GM12872 (cell line): ENCODE results near the gene INSR.

ENCODE experiments used
- CTCF ChIP-seq: IDR thresholded peaks from 3 replicates; pipeline ENCODE4 v1.5.1; 2011; ENCODE audit warnings: low read depth, mild to moderate bottlenecking, low read length, moderate library complexity; ENCODE audit not compliant: insufficient read depth

The INSR gene

GRCh38 chr19:7262470-7262869 lies 31.7 kb downstream of the INSR start:
- no peak for TF ChIP-seq CTCF

GRCh38 chr19:7260161-7260560 lies 34.1 kb downstream of the INSR start:
- TF ChIP-seq CTCF: no peak

- TF ChIP-seq CTCF: no peak
Observed at GRCh38 chr19:7258840-7259395, 35.3 kb downstream of the INSR start.

GRCh38 chr19:7258041-7258839 lies 36.0 kb downstream of the INSR start:
- no peak for TF ChIP-seq CTCF

- no peak for TF ChIP-seq CTCF
Observed at GRCh38 chr19:7257148-7258040, 36.8 kb downstream of the INSR start.

- no peak for TF ChIP-seq CTCF
Observed at GRCh38 chr19:7255631-7256030, 38.6 kb downstream of the INSR start.

- no peak for TF ChIP-seq CTCF
Observed at GRCh38 chr19:7255119-7255518, 39.1 kb downstream of the INSR start.
